ENCODE measurements around the gene ZNF280C.

- TF ChIP-seq EZH2 (IDR thresholded peaks at IDR 0.05; ENCODE audit: borderline replicate concordance), result no peak
- no peak for TF ChIP-seq CTCF (IDR thresholded peaks at IDR 0.05; ENCODE audit: poor library complexity)
Observed at GRCh38 chrX:130163398-130163797, 105.3 kb downstream of the ZNF280C start.
